IPS-18a (cell line): ENCODE results near the gene MXRA7.
"Not testable (repeated sequence)": the region's sequence is repeated elsewhere in the genome, so short reads cannot be mapped to it uniquely, and the experiment has no call there.

Source experiments
- H3K27ac ChIP-seq: one replicate; pipeline ENCODE4 v1.5.1; 2013; ENCODE audit warnings: low read length
- H3K27me3 ChIP-seq: one replicate; pipeline ENCODE4 v1.6.1; 2013; ENCODE audit warnings: mild to moderate bottlenecking, low read length; ENCODE audit not compliant: control insufficient read depth, insufficient read depth
- H3K36me3 ChIP-seq: one replicate; pipeline ENCODE4 v1.6.1; 2013; ENCODE audit warnings: low read depth, low read length; ENCODE audit not compliant: control insufficient read depth
- H3K4me1 ChIP-seq: one replicate; pipeline ENCODE4 v1.6.1; 2013; ENCODE audit warnings: low read depth, low read length; ENCODE audit not compliant: control insufficient read depth
- H3K4me3 ChIP-seq: one replicate; pipeline ENCODE4 v1.5.1; 2013; ENCODE audit warnings: low read length
- H3K9ac ChIP-seq: one replicate; pipeline ENCODE4 v1.6.1; 2013; ENCODE audit warnings: mild to moderate bottlenecking, low read length, moderate library complexity
- H3K9me3 ChIP-seq: one replicate; pipeline ENCODE4 v1.6.1; 2013; ENCODE audit warnings: low read depth, low read length; ENCODE audit not compliant: control insufficient read depth

MXRA7 gene

GRCh38 chr17:76698466-76698977 is 12.2 kb downstream of the MXRA7 start:
- not testable (repeated sequence) for H3K27ac ChIP-seq, H3K4me3 ChIP-seq, H3K9me3 ChIP-seq, H3K9ac ChIP-seq, H3K27me3 ChIP-seq, H3K36me3 ChIP-seq
- H3K4me1 ChIP-seq, result peaks cover 26% of the 10 kb centered on the region

- no peaks in the 10 kb centered on the region for H3K27me3 ChIP-seq
- H3K9me3 ChIP-seq, result no peaks in the 10 kb centered on the region
- H3K9ac ChIP-seq, result no peak overlapping the region
- no peak overlapping the region for H3K4me3 ChIP-seq
- no peak overlapping the region for H3K27ac ChIP-seq
- no peaks in the 10 kb centered on the region for H3K36me3 ChIP-seq
- H3K4me1 ChIP-seq, result peaks cover 26% of the 10 kb centered on the region
These were observed 12.9 kb downstream of the MXRA7 start for GRCh38 chr17:76697702-76698465.

GRCh38 chr17:76696763-76697701 is 13.7 kb downstream of the MXRA7 start:
- no peaks in the 10 kb centered on the region for H3K27me3 ChIP-seq
- H3K4me1 ChIP-seq, result peaks cover 25% of the 10 kb centered on the region
- H3K4me3 ChIP-seq, result no peak overlapping the region
- H3K9me3 ChIP-seq, result no peaks in the 10 kb centered on the region
- no peaks in the 10 kb centered on the region for H3K36me3 ChIP-seq
- no peak overlapping the region for H3K9ac ChIP-seq
- no peak overlapping the region for H3K27ac ChIP-seq

GRCh38 chr17:76695059-76695831 is 15.5 kb downstream of the MXRA7 start:
- H3K4me3 ChIP-seq, result no peak overlapping the region
- H3K36me3 ChIP-seq, result no peaks in the 10 kb centered on the region
- peaks cover 13% of the 10 kb centered on the region for H3K4me1 ChIP-seq

GRCh38 chr17:76691379-76692191 is 19.2 kb downstream of the MXRA7 start:
- H3K9ac ChIP-seq, result no peak overlapping the region
- no peaks in the 10 kb centered on the region for H3K27me3 ChIP-seq
- H3K27ac ChIP-seq, result no peak overlapping the region
- H3K9me3 ChIP-seq, result no peaks in the 10 kb centered on the region
- peaks cover 3% of the 10 kb centered on the region for H3K4me1 ChIP-seq
- H3K36me3 ChIP-seq, result no peaks in the 10 kb centered on the region
- H3K4me3 ChIP-seq, result no peak overlapping the region

More at GRCh38 chr17:76695059-76695831, 15.5 kb downstream of the MXRA7 start:
- Histone ChIP-seq H3K27me3 (no peaks in the 10 kb centered on the region), H3K9ac (no peak overlapping the region), H3K9me3 (no peaks in the 10 kb centered on the region), H3K27ac (no peak overlapping the region)

- H3K9me3 ChIP-seq, result no peaks in the 10 kb centered on the region
- H3K27me3 ChIP-seq, result no peaks in the 10 kb centered on the region
- no peak overlapping the region for H3K4me3 ChIP-seq
- no peaks in the 10 kb centered on the region for H3K36me3 ChIP-seq
- H3K27ac ChIP-seq, result no peak overlapping the region
- no peak overlapping the region for H3K9ac ChIP-seq
- peaks cover 3% of the 10 kb centered on the region for H3K4me1 ChIP-seq
These were observed 20.0 kb downstream of the MXRA7 start for GRCh38 chr17:76690596-76691280.

- Histone ChIP-seq H3K9ac (no peak overlapping the region), H3K36me3 (no peaks in the 10 kb centered on the region), H3K27me3 (no peaks in the 10 kb centered on the region), H3K4me1 (peaks cover 3% of the 10 kb centered on the region), H3K27ac (no peak overlapping the region), H3K9me3 (no peaks in the 10 kb centered on the region), H3K4me3 (no peak overlapping the region)
These were observed 20.9 kb downstream of the MXRA7 start for GRCh38 chr17:76689859-76690258.

GRCh38 chr17:76688165-76688622 is 22.6 kb downstream of the MXRA7 start:
- H3K36me3 ChIP-seq, result no peaks in the 10 kb centered on the region
- no peaks in the 10 kb centered on the region for H3K27me3 ChIP-seq
- no peaks in the 10 kb centered on the region for H3K9me3 ChIP-seq
- no peak overlapping the region for H3K27ac ChIP-seq
- no peak overlapping the region for H3K4me3 ChIP-seq
- peaks cover 9% of the 10 kb centered on the region for H3K4me1 ChIP-seq
- H3K9ac ChIP-seq, result no peak overlapping the region

GRCh38 chr17:76687298-76688164 is 23.2 kb downstream of the MXRA7 start:
- H3K9me3 ChIP-seq, result no peaks in the 10 kb centered on the region
- H3K27ac ChIP-seq, result no peak overlapping the region
- H3K36me3 ChIP-seq, result no peaks in the 10 kb centered on the region
- H3K27me3 ChIP-seq, result no peaks in the 10 kb centered on the region
- H3K4me3 ChIP-seq, result no peak overlapping the region
- peaks cover 9% of the 10 kb centered on the region for H3K4me1 ChIP-seq
- H3K9ac ChIP-seq, result no peak overlapping the region
